IPS DF 6.9 (cell line): ENCODE measurements around the gene SRSF3.
"Not testable (repeated sequence)": the region's sequence is repeated elsewhere in the genome, so short reads cannot be mapped to it uniquely, and the experiment has no call there.

Experiments
- DNase-seq: peaks from one replicate; pipeline ENCODE4 v3.0.0-alpha.2; 2013; ENCODE audit warnings: low read depth, low spot score
- H3K27ac ChIP-seq: one replicate; pipeline ENCODE4 v1.5.1; 2013; ENCODE audit warnings: low read length, control low read depth
- H3K27me3 ChIP-seq: 2 replicates; pipeline ENCODE4 v1.6.1; 2013; ENCODE audit warnings: mild to moderate bottlenecking, low read length; ENCODE audit not compliant: control insufficient read depth, insufficient read depth
- H3K36me3 ChIP-seq: 2 replicates; pipeline ENCODE4 v1.6.1; 2013; ENCODE audit warnings: low read length; ENCODE audit not compliant: control insufficient read depth, insufficient read depth
- H3K4me1 ChIP-seq: 2 replicates; pipeline ENCODE4 v1.6.1; 2013; ENCODE audit warnings: low read length; ENCODE audit not compliant: control insufficient read depth, insufficient read depth
- H3K4me3 ChIP-seq: 2 replicates; pipeline ENCODE4 v1.5.1; 2013; ENCODE audit warnings: mild to moderate bottlenecking, low read length
- H3K9me3 ChIP-seq: 2 replicates; pipeline ENCODE4 v1.6.1; 2013; ENCODE audit warnings: low read length, inconsistent platforms; ENCODE audit not compliant: control insufficient read depth, insufficient read depth
- WGBS: extraction: QIAGEN DNeasy Blood & Tissue Kit; methylation state at CpG from one replicate; pipeline ENCODE4 v1.1.7; 2013; ENCODE audit warnings: mixed read lengths, missing lambda C conversion rate; ENCODE audit not compliant: insufficient read length, insufficient coverage; 5-methylcytosine and 5-hydroxymethylcytosine counted together

SRSF3 gene

GRCh38 chr6:36559011-36559793 lies 35.0 kb upstream of the SRSF3 start:
- Histone ChIP-seq H3K27ac (no peak overlapping the region), H3K9me3 (no peaks in the 10 kb centered on the region), H3K4me1 (no peaks in the 10 kb centered on the region), H3K4me3 (no peak overlapping the region), H3K36me3 (no peaks in the 10 kb centered on the region), H3K27me3 (no peaks in the 10 kb centered on the region)
- DNase-seq: no peak
- WGBS: no CpG with 5 or more reads among the region's 7 CpGs

- DNase-seq: no peak
- no peaks in the 10 kb centered on the region for H3K27me3 ChIP-seq
- H3K27ac ChIP-seq: no peak overlapping the region
- H3K4me3 ChIP-seq: no peak overlapping the region
- no peaks in the 10 kb centered on the region for H3K36me3 ChIP-seq
- H3K9me3 ChIP-seq: no peaks in the 10 kb centered on the region
- H3K4me1 ChIP-seq: no peaks in the 10 kb centered on the region
- no CpG with 5 or more reads among the region's 4 CpGs for WGBS
These were observed 33.3 kb upstream of the SRSF3 start for GRCh38 chr6:36560822-36561221.

- no peak for DNase-seq
- Histone ChIP-seq H3K27ac (no peak overlapping the region), H3K27me3 (no peaks in the 10 kb centered on the region), H3K4me3 (no peak overlapping the region), H3K9me3 (no peaks in the 10 kb centered on the region), H3K36me3 (no peaks in the 10 kb centered on the region), H3K4me1 (0 out of 2 replicates have a peak, but pooled peaks cover 1% of the 10 kb centered on the region)
- 100% methylated on average over 1 of the region's 3 CpGs for WGBS
These were observed 30.8 kb upstream of the SRSF3 start for GRCh38 chr6:36563237-36563927.

DNA sequence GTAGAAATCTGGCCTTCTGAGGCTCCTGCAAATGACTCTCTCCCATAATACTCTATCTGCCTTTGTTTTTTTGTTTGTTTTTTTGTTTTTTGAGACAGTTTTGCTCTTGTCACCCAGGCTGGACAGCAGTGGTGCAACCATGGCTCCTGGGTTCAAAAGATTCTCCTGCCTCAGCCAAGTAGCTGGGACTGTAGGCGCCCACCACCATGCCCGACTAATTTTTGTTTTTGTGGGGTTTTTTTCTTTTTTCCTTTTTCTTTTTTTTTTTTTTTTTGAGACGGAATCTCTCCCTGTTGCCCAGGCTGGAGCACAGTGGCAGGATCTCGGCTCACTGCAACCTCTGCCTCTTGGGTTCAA lies 30.3 kb upstream of the SRSF3 start:
- no peak overlapping the region for H3K27ac ChIP-seq
- no peaks in the 10 kb centered on the region for H3K9me3 ChIP-seq
- H3K36me3 ChIP-seq: no peaks in the 10 kb centered on the region
- no peak overlapping the region for H3K4me3 ChIP-seq
- H3K27me3 ChIP-seq: no peaks in the 10 kb centered on the region
- DNase-seq: no peak
- H3K4me1 ChIP-seq: 0 out of 2 replicates have a peak, but pooled peaks cover 1% of the 10 kb centered on the region
- no CpG with 5 or more reads among the region's 4 CpGs for WGBS

DNA sequence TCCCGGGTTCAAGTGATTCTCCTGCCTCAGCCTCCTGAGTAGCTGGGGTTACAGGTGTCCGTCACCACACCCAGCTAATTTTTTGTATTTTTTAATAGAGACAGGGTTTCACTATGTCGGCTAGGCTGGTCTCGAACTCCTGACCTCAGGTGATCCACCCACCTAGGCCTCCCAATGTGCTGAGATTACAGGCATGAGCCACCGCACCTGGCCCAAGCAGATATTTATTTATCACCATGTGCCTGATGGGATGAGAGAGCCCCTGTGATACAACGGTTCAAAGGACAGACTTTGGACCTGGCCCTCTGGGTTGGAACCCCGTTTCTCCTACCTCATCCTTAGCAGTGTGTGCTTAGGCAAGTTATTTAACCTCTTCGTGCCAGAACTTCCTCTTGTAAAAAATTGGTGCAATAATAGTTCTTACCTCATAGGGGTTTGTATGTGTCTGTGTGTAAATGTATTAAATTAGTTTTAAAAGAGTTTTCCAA lies 27.7 kb upstream of the SRSF3 start:
- H3K4me1 ChIP-seq: 0 out of 2 replicates have a peak, but pooled peaks cover 1% of the 10 kb centered on the region
- H3K27me3 ChIP-seq: no peaks in the 10 kb centered on the region
- H3K4me3 ChIP-seq: no peak overlapping the region
- no peak overlapping the region for H3K27ac ChIP-seq
- no peak for DNase-seq
- H3K9me3 ChIP-seq: no peaks in the 10 kb centered on the region
- WGBS: no CpG with 5 or more reads among the region's 8 CpGs
- H3K36me3 ChIP-seq: no peaks in the 10 kb centered on the region

- no CpG with 5 or more reads among the region's 2 CpGs for WGBS
- DNase-seq: no peak
- 0 out of 2 replicates have a peak, but pooled peaks cover 1% of the 10 kb centered on the region for H3K4me1 ChIP-seq
- H3K9me3 ChIP-seq: no peaks in the 10 kb centered on the region
- no peak overlapping the region for H3K27ac ChIP-seq
- no peaks in the 10 kb centered on the region for H3K36me3 ChIP-seq
- no peak overlapping the region for H3K4me3 ChIP-seq
- no peaks in the 10 kb centered on the region for H3K27me3 ChIP-seq
These were observed 23.9 kb upstream of the SRSF3 start for GRCh38 chr6:36570264-36570663.

DNA sequence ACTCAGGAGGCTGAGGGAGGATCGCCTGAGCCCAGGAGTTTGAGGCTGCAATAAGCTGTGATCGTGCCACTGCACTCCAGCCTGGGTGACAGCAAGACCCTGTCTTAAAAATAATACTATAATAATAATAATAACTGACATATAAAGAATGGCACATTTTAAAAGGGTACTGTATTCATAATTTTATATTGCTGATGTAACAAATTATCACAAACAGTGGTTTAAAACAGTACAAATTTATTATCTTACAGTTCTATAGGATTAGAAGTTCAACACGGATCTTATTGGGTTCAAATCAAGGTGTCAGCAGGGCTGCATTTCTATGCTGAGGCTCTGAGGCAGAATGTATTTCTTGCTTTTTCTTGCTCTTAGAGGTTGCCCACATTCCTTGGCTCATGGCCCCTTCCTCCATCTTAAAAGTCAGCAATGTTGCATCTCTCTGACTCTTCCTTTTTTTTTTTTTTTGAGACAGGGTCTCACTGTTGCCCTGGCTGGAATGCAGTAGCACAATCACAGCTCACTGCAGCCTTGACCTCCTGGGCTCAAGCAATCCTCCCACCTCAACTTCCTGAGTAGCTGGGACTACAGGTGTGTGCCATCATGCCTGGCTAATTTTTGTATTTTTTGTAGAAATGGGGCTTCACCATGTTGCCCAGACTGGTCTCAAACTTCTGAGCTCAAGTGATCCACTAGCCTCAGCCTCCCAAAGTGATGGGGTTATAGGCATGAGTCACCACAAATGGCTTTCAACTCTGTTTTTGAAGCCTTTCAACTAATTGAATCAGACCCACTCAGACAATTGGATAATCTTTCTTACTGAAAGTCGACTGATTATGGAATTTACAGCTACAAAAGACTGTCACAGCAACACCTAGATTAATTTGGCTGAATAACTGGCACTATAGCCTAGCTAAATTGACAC lies 22.8 kb upstream of the SRSF3 start:
- no peaks in the 10 kb centered on the region for H3K9me3 ChIP-seq
- H3K4me1 ChIP-seq: 0 out of 2 replicates have a peak, but pooled peaks cover 1% of the 10 kb centered on the region
- WGBS: no CpG with 5 or more reads among the region's 4 CpGs

GRCh38 chr6:36572353-36573311 lies 21.5 kb upstream of the SRSF3 start:
- H3K9me3 ChIP-seq, H3K27ac ChIP-seq, DNase-seq, H3K36me3 ChIP-seq, H3K4me1 ChIP-seq, H3K27me3 ChIP-seq, H3K4me3 ChIP-seq: not testable (repeated sequence)
- no CpG with 5 or more reads among the region's 12 CpGs for WGBS

More for the DNA sequence above, 22.8 kb upstream of the SRSF3 start:
- Histone ChIP-seq H3K27me3 (no peaks in the 10 kb centered on the region), H3K36me3 (no peaks in the 10 kb centered on the region), H3K27ac (no peak overlapping the region), H3K4me3 (no peak overlapping the region)
- DNase-seq: no peak

DNA sequence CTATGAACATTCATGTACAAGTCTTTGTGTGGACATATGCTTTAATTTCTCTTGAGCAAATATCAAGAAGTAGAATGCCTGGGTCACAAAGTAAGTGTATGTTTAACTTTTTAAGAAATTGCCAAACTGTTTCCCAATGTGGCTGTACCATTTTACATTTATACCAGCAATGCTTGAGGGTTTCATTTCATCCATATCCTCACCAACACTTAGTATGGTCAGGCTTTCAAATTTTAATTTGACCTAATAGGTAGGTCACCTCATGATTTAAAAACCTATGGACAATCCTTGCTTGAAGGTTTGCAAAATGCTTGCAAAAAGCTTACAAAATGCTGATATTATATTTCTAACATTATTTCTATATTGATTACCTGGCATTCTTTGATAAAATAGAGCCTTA lies 19.5 kb upstream of the SRSF3 start:
- Histone ChIP-seq H3K36me3 (no peaks in the 10 kb centered on the region), H3K27ac (no peak overlapping the region), H3K4me3 (no peak overlapping the region), H3K9me3 (no peaks in the 10 kb centered on the region), H3K27me3 (no peaks in the 10 kb centered on the region), H3K4me1 (no peaks in the 10 kb centered on the region)
- no peak for DNase-seq
